ENCODE results near the gene VPS18. TPM values are rescaled to one million over a fixed set of nuclear protein-coding genes. Genes with fewer than 3 reads are reported as not detected.

The VPS18 gene
- total and polyA plus RNA-seq, 2 donors = 15.1 to 19.3 TPM

DNA sequence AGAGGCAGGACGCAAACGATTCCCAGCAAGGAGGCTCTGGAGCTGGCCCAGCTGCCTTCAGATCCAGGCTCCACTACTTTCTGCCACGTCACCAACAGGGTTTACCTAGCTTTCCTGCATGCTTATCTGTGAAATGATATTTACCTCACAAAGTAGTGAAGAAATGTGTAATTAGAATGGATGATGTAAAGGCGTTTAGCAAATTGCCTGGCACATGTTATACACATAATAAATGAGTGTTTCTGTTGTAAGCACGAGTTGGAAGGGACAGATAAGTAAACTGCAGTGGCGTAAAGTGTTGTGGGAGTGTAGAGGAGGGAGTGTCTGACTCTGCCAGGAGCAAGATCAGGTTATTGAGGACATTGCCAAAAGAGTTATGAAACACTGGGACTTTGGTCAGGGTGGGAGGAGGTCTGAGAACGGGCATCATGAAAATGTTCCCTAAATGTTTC, 55.5 kb downstream of the VPS18 start:
- Histone ChIP-seq H3K36me3 (ENCODE audit: insufficient read depth) (no peaks in the 10 kb centered on the region), H3K4me3 (ENCODE audit: low read depth, low read length) (no peak overlapping the region), H3K4me1 (ENCODE audit: insufficient read depth) (no peaks in the 10 kb centered on the region), H3K27ac (ENCODE audit: low read depth) (no peak overlapping the region)
- DNase-seq (ENCODE audit: extremely low spot score) = no peak
- WGBS = 68% methylated on average over 7 of the region's 7 CpGs

DNA sequence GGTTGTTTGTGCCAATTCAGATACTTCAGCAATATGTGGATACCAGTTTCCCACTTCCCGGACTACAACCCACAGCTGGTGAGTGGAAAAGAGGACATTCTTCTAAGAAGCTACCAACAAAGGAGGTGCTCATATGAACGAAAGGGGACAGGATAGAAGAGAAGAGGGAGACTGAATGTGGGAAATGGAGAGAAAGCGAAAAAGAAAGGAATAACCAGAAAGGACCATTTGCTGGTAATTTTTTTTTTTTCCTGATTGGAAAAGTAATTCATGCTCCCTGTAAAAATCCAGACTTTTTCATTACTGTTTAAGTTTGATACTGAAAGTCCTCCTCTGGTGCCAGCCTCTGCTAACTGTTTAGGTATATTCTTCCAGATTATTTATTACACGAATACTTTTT, 57.5 kb downstream of the VPS18 start:
- DNase-seq (ENCODE audit: extremely low spot score) = no peak
- Histone ChIP-seq H3K36me3 (ENCODE audit: insufficient read depth) (no peaks in the 10 kb centered on the region), H3K4me1 (ENCODE audit: insufficient read depth) (no peaks in the 10 kb centered on the region), H3K4me3 (ENCODE audit: low read depth, low read length) (no peak overlapping the region), H3K27ac (ENCODE audit: low read depth) (no peak overlapping the region)
- 93% methylated on average over 4 of the region's 4 CpGs for WGBS

DNA sequence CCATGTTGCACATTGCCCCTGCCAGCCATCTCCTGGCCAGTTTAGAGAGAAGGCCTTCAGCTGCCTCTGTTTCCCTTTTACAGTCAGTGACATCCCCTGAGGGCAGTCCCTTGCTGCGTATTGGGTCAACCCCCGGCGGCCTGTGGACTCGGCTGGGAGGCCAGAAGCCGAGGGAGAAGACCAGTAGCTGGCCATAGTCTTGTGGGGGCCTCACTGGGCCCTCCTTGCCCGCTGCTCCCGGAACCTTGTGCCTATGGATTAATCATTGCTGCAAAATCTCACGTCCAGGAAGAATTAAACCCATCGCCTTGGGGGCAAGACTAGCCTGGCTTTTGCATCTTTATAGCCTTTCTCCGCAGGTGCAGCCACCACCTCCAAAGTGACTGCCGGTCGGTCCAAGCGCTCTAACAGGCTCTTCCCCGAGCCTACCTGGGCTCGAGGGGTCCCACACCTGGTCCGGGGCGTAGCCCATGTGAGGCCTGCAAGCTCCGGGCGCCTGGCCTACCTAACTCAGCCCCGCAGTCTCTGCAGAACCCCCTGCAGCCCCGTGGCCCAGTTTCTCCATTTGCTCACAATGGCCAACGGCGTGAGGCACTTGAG, 58.2 kb downstream of the VPS18 start:
- WGBS = 46% methylated on average over 23 of the region's 23 CpGs
- H3K36me3 ChIP-seq (ENCODE audit: insufficient read depth) = no peaks in the 10 kb centered on the region
- no peak for DNase-seq (ENCODE audit: extremely low spot score)
- no peak overlapping the region for H3K27ac ChIP-seq (ENCODE audit: low read depth)
- H3K4me1 ChIP-seq (ENCODE audit: insufficient read depth) = no peaks in the 10 kb centered on the region
- peak overlapping the region; percentile 42 for H3K4me3 ChIP-seq (ENCODE audit: low read depth, low read length)

DNA sequence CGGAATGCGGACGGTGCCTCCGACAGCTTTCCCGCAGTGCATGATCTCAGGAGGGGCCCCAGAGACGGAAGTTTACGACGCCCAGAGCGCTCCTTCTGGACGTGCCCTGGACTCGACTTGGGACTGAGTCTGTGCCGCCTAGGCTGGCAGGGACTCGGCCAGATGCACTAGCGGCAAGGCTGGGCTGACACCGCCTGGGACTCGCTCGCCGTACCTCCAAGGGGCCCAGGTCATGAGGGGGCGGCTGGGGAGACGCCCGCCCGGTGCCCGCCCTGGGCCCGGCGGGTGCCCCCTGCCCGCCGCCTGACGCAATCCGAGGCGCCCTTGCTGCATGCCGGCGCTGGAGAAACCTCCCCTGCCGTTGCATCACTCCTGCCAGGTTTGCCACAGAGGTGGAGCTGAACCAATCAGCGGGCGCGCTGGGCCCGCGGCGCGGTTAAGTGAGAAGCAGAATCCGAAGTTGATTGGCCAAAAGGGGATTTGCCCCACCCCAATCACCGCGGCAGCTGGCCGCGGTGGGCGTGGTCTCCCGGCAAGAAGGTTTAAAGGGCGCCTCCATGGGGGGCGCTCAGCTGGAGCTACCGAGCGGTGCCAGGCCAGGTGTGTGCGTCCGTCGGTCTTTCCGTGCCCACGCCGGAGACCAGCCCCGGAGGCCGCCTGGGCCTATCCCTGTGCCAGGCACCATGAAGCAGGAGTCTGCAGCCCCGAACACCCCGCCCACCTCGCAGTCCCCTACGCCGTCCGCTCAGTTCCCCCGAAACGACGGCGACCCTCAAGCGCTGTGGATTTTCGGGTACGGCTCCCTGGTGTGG, 58.9 kb downstream of the VPS18 start, which contains the start of gene CHAC1:
Gene CHAC1 (plus strand): TSS at position 571 of the 812 bp plus-strand sequence. CDS start 113 bp downstream, at position 684.
- H3K4me1 ChIP-seq (ENCODE audit: insufficient read depth) = no peaks in the 10 kb centered on the region
- H3K4me3 ChIP-seq (ENCODE audit: low read depth, low read length) = peak within 1 kb of the TSS; percentile 42
- H3K27ac ChIP-seq (ENCODE audit: low read depth) = no peak within 1 kb of the TSS
- WGBS = under 1% methylated on average over 72 of the region's 72 CpGs
- peak; percentile 75 for DNase-seq (ENCODE audit: extremely low spot score)
- no peaks in the 10 kb centered on the region for H3K36me3 ChIP-seq (ENCODE audit: insufficient read depth)

Small RNAs within 50 kb of the gene (small RNA-seq; reads per million reads assigned to genes)
- not detected for gene AC025166.1
- gene ISCA1P4 = not detected

Other genes starting within 250 kb of the VPS18 start
- 2.2 TPM for gene RAD51, start 199.3 kb upstream of the VPS18 start, total RNA-seq
- 0.98 TPM for gene RAD51, start 199.3 kb upstream of the VPS18 start, polyA plus RNA-seq
- 13.0 TPM for gene RMDN3, start 139.2 kb upstream of the VPS18 start, total RNA-seq
- gene RMDN3, start 139.2 kb upstream of the VPS18 start, polyA plus RNA-seq = 35.2 TPM
- gene GCHFR, start 130.4 kb upstream of the VPS18 start, total RNA-seq = 2.9 TPM
- 28.7 TPM for gene GCHFR, start 130.4 kb upstream of the VPS18 start, polyA plus RNA-seq
- gene C15orf62, start 124.5 kb upstream of the VPS18 start, total RNA-seq = 0.11 TPM
- gene C15orf62, start 124.5 kb upstream of the VPS18 start, polyA plus RNA-seq = 1.2 TPM
- gene ZFYVE19, start 87.4 kb upstream of the VPS18 start, total RNA-seq = 20.3 TPM
- gene ZFYVE19, start 87.4 kb upstream of the VPS18 start, polyA plus RNA-seq = 26.4 TPM
- 17.9 TPM for gene DNAJC17, start 87.0 kb upstream of the VPS18 start, total RNA-seq
- 45.6 TPM for gene DNAJC17, start 87.0 kb upstream of the VPS18 start, polyA plus RNA-seq
- not detected for gene PPP1R14D, start 65.7 kb upstream of the VPS18 start, total RNA-seq
- not detected for gene PPP1R14D, start 65.7 kb upstream of the VPS18 start, polyA plus RNA-seq
- 31.4 TPM for gene SPINT1, start 50.4 kb upstream of the VPS18 start, total RNA-seq
- 17.4 TPM for gene SPINT1, start 50.4 kb upstream of the VPS18 start, polyA plus RNA-seq
- gene RHOV, start 20.2 kb upstream of the VPS18 start, total RNA-seq = 9.3 TPM
- gene RHOV, start 20.2 kb upstream of the VPS18 start, polyA plus RNA-seq = 4.0 TPM
- 11.8 TPM for gene DLL4, start 34.9 kb downstream of the VPS18 start, total RNA-seq
- 11.2 TPM for gene DLL4, start 34.9 kb downstream of the VPS18 start, polyA plus RNA-seq
- 0.42 TPM for gene CHAC1, start 59.0 kb downstream of the VPS18 start, total RNA-seq
- gene CHAC1, start 59.0 kb downstream of the VPS18 start, polyA plus RNA-seq = 1.8 TPM
- gene INO80, start 221.8 kb downstream of the VPS18 start, total RNA-seq = 36.6 TPM
- gene INO80, start 221.8 kb downstream of the VPS18 start, polyA plus RNA-seq = 16.1 TPM